Smooth muscle cell (in vitro differentiated cells): ENCODE data around the gene SAP30L. TPM values are rescaled to one million over a fixed set of nuclear protein-coding genes. Genes with fewer than 3 reads are reported as not detected.

Experiments
- DNase-seq: peaks from one replicate; lab custom pipeline; 2025; ENCODE audit not compliant: unreplicated experiment; lab: John Stamatoyannopoulos, UW
- H2AFZ ChIP-seq: fragments of 200-600 bp; sonication (generic); 2 replicates; pipeline ENCODE4 v1.6.0; 2016; ENCODE audit warnings: antibody characterized with exemption, low read depth, mild to moderate bottlenecking
- H3F3A ChIP-seq: fragments of 200-600 bp; sonication (generic); 2 replicates; pipeline ENCODE4 v1.6.0; 2017; ENCODE audit warnings: antibody characterized with exemption, low read depth
- H3K27ac ChIP-seq: fragments of 200-600 bp; sonication (generic); 2 replicates; pipeline ENCODE4 v1.5.1; 2016; ENCODE audit warnings: low read depth, mild to moderate bottlenecking
- H3K27me3 ChIP-seq: fragments of 200-600 bp; sonication (generic); 2 replicates; pipeline ENCODE4 v1.6.1; 2016; ENCODE audit warnings: low read depth, mild to moderate bottlenecking
- H3K36me3 ChIP-seq: fragments of 200-600 bp; sonication (generic); 2 replicates; pipeline ENCODE4 v1.5.1; 2016; ENCODE audit warnings: low read depth
- H3K4me1 ChIP-seq: fragments of 200-600 bp; sonication (generic); 2 replicates; pipeline ENCODE4 v1.5.1; 2016; ENCODE audit warnings: low read depth
- H3K4me2 ChIP-seq: fragments of 200-600 bp; sonication (generic); 2 replicates; pipeline ENCODE4 v1.6.0; 2016; ENCODE audit warnings: mild to moderate bottlenecking
- H3K4me3 ChIP-seq: fragments of 200-600 bp; sonication (generic); 2 replicates; pipeline ENCODE4 v1.5.1; 2016; ENCODE audit warnings: mild to moderate bottlenecking
- H3K79me2 ChIP-seq: fragments of 200-600 bp; sonication (generic); 2 replicates; pipeline ENCODE4 v1.6.0; 2016; ENCODE audit warnings: low read depth, mild to moderate bottlenecking
- H3K9ac ChIP-seq: fragments of 200-600 bp; sonication (generic); 2 replicates; pipeline ENCODE4 v1.6.0; 2016; ENCODE audit warnings: low read depth
- H3K9me3 ChIP-seq: fragments of 200-600 bp; sonication (generic); replicated peaks from 2 replicates; pipeline ENCODE4 v1.5.1; 2016; ENCODE audit warnings: low read depth
- H4K20me1 ChIP-seq: fragments of 200-600 bp; sonication (generic); 2 replicates; pipeline ENCODE4 v1.6.0; 2016; ENCODE audit warnings: low read depth
- WGBS: methylation state at CpG from one replicate; pipeline ENCODE4 v1.1.7; 2016; ENCODE audit warnings: low lambda C conversion rate; 5-methylcytosine and 5-hydroxymethylcytosine counted together
- polyA plus RNA-seq: library from polyadenylated mRNA; unstranded; fragments of >200 nt; fragmentation: Nextera tagmentation; extraction: Ambion mirVana; gene quantifications from 2 replicates; pipeline ENCODE4 v1.2.1, GENCODE V29; 2016
- total RNA-seq: library from RNA; depleted of rRNA; stranded (reverse); fragments of >200 nt; gene quantifications from 2 replicates; pipeline ENCODE4 v1.2.3, GENCODE V29; 2014
- TF ChIP-seq, protein P1 (sequence below): fragments of 200-600 bp; sonication (generic); IDR thresholded peaks from 2 replicates; pipeline ENCODE4 v1.5.1; 2017; ENCODE audit warnings: borderline replicate concordance, mild to moderate bottlenecking, antibody characterized with exemption; ENCODE audit not compliant: insufficient read depth, poor library complexity, severe bottlenecking

Gene SAP30L
- total and polyA plus RNA-seq, 2 experiments from 2014 or later: 32.7 to 44.2 TPM

DNA sequence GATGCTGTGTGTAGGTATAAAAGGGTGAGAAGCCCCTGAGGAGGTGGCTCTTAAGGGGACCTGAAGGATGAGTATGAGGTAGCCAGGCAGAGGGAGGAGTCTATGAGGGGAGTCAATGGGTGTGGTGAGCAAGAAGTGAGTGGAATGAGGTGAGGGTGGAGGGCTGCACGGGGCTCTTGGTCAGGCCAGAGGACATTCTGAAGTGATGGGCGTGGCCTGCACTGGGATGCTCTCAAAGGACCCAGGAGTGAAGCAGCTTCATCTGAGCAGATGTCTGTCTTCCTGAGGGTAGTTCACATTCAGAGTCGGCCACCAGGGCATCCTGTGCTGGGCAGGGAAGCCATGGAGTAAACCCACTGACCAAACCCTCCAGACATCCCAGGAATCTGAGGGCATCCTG, 45.1 kb upstream of the SAP30L start:
- no peaks in the 10 kb centered on the region for H4K20me1 ChIP-seq
- no peak overlapping the region for H3K27ac ChIP-seq
- H2AFZ ChIP-seq: no peak overlapping the region
- H3K9me3 ChIP-seq: no peaks in the 10 kb centered on the region
- H3F3A ChIP-seq: no peaks in the 10 kb centered on the region
- no peaks in the 10 kb centered on the region for H3K27me3 ChIP-seq
- no peak overlapping the region for H3K9ac ChIP-seq
- TF ChIP-seq, protein P1, sequence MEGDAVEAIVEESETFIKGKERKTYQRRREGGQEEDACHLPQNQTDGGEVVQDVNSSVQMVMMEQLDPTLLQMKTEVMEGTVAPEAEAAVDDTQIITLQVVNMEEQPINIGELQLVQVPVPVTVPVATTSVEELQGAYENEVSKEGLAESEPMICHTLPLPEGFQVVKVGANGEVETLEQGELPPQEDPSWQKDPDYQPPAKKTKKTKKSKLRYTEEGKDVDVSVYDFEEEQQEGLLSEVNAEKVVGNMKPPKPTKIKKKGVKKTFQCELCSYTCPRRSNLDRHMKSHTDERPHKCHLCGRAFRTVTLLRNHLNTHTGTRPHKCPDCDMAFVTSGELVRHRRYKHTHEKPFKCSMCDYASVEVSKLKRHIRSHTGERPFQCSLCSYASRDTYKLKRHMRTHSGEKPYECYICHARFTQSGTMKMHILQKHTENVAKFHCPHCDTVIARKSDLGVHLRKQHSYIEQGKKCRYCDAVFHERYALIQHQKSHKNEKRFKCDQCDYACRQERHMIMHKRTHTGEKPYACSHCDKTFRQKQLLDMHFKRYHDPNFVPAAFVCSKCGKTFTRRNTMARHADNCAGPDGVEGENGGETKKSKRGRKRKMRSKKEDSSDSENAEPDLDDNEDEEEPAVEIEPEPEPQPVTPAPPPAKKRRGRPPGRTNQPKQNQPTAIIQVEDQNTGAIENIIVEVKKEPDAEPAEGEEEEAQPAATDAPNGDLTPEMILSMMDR: no peak
- no peak for DNase-seq
- WGBS: 82% methylated on average over 3 of the region's 3 CpGs
- no peaks in the 10 kb centered on the region for H3K79me2 ChIP-seq
- no peaks in the 10 kb centered on the region for H3K36me3 ChIP-seq
- no peak overlapping the region for H3K4me2 ChIP-seq
- H3K4me1 ChIP-seq: peaks cover 10% of the 10 kb centered on the region
- H3K4me3 ChIP-seq: no peak overlapping the region

DNA sequence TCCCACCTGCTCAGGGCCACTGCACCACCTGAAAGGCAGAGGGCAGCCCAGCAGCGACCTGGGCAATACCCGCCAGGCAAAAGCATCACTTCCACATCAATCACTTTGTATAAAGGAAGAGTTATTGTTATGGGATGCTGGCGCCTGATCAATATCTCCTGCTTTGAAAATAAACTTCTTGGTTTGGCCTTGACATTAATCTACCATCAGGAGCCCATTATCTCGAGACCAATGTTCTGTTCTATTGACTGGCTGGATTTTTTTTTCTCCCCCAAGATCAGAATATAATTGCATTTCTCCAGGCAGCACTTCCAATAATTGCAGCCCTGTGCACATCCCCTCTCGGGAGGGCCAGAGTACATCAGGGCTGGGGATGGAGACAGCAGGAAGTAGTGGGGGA, 44.4 kb upstream of the SAP30L start:
- TF ChIP-seq, protein P1: no peak
- H3K4me3 ChIP-seq: no peak overlapping the region
- H3F3A ChIP-seq: no peaks in the 10 kb centered on the region
- 96% methylated on average over 5 of the region's 5 CpGs for WGBS
- H3K4me1 ChIP-seq: peaks cover 10% of the 10 kb centered on the region
- no peak for DNase-seq
- H3K9me3 ChIP-seq: no peaks in the 10 kb centered on the region
- no peak overlapping the region for H3K9ac ChIP-seq
- no peaks in the 10 kb centered on the region for H3K27me3 ChIP-seq
- no peak overlapping the region for H2AFZ ChIP-seq
- no peaks in the 10 kb centered on the region for H4K20me1 ChIP-seq
- H3K36me3 ChIP-seq: no peaks in the 10 kb centered on the region
- no peaks in the 10 kb centered on the region for H3K79me2 ChIP-seq
- no peak overlapping the region for H3K27ac ChIP-seq
- no peak overlapping the region for H3K4me2 ChIP-seq

DNA sequence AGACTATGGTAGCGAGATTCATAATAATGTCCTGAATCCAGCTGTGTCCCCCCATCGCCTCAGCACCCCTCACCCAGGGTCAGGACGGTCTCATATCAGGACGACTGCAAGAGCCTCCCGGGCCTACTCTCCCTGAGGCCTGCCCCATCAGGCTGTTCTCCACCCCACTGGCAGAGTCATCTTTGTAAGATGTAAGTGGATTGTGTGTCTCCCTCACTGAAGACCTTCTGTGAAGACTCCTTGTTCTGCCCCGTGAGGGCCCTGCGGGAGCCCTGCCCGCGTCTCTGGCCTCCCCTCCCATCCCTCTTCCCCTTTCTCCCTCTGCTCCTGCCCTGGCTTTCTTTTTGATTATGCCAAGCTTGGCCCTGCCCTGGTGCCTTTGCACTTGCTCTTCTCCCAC, 43.9 kb upstream of the SAP30L start:
- no peak overlapping the region for H3K9ac ChIP-seq
- H3F3A ChIP-seq: no peaks in the 10 kb centered on the region
- no peaks in the 10 kb centered on the region for H3K36me3 ChIP-seq
- no peaks in the 10 kb centered on the region for H3K27me3 ChIP-seq
- no peaks in the 10 kb centered on the region for H3K9me3 ChIP-seq
- TF ChIP-seq, protein P1: no peak
- H3K79me2 ChIP-seq: no peaks in the 10 kb centered on the region
- no peak overlapping the region for H3K27ac ChIP-seq
- H3K4me2 ChIP-seq: no peak overlapping the region
- 98% methylated on average over 9 of the region's 9 CpGs for WGBS
- H3K4me3 ChIP-seq: no peak overlapping the region
- H3K4me1 ChIP-seq: peaks cover 10% of the 10 kb centered on the region
- no peaks in the 10 kb centered on the region for H4K20me1 ChIP-seq
- no peak for DNase-seq
- no peak overlapping the region for H2AFZ ChIP-seq

DNA sequence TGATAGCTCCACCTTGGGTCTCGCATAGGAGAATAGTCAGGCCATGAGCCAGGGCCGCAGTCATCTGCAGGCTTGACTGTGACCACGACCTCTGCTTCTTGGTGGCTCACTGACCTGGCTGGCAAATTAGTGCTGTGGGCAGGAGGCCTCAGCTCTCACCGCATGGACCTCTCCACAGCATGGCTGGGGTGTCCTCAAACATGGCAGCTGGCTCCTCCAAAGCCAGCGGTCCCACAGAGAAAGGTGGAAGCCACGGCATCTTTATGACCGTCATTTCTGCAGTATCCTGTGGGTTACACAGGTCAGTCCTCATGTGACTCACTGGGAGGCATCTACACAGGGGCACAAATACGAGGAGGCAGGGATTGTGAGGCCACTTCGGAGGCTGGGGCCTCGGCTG, 43.2 kb upstream of the SAP30L start:
- H3K4me2 ChIP-seq: no peak overlapping the region
- 91% methylated on average over 10 of the region's 10 CpGs for WGBS
- DNase-seq: no peak
- no peak overlapping the region for H2AFZ ChIP-seq
- no peaks in the 10 kb centered on the region for H3K9me3 ChIP-seq
- H3K36me3 ChIP-seq: no peaks in the 10 kb centered on the region
- H3F3A ChIP-seq: no peaks in the 10 kb centered on the region
- no peak overlapping the region for H3K4me3 ChIP-seq
- TF ChIP-seq, protein P1: no peak
- peaks cover 10% of the 10 kb centered on the region for H3K4me1 ChIP-seq
- H3K27ac ChIP-seq: no peak overlapping the region
- no peak overlapping the region for H3K9ac ChIP-seq
- no peaks in the 10 kb centered on the region for H3K79me2 ChIP-seq
- H3K27me3 ChIP-seq: no peaks in the 10 kb centered on the region
- no peaks in the 10 kb centered on the region for H4K20me1 ChIP-seq
